Tongue (tissue), 3 donors: ENCODE results near the gene TRNAU1AP. TPM values are rescaled to one million over a fixed set of nuclear protein-coding genes. Genes with fewer than 3 reads are reported as not detected.

Experiments used
- DNase-seq: peaks from one replicate; pipeline ENCODE4 v3.0.0-alpha.2; 2015
- small RNA-seq: library from RNA; depleted of rRNA; stranded (forward); fragments of <200 nt; gene quantifications from one replicate; pipeline ENCODE3, GENCODE V24; 2014; ENCODE audit warnings: low replicate concordance
- total RNA-seq: library from RNA; depleted of rRNA; stranded (reverse); fragments of >200 nt; gene quantifications from one replicate; pipeline ENCODE4 v1.2.3, GENCODE V29; 2014

Gene TRNAU1AP
- total RNA-seq, 1 donor from 2014 or later = 21.7 TPM

- no peak for DNase-seq
Observed at GRCh38 chr1:28613175-28613574, 60.3 kb downstream of the TRNAU1AP start.

Small RNAs within 50 kb of the gene (small RNA-seq; reads per million reads assigned to genes)
- not detected for gene SNORA16A
- gene SNORA44 = not detected
- gene SNORA61 = not detected
- gene SNORA73A = not detected
- gene SNORA73B = 6.3 reads per million, percentile 93 among the genes with 10 or more reads in this experiment
- gene SNORD99 = 5,152 reads per million, percentile 100 among the genes with 10 or more reads in this experiment

Other genes starting within 250 kb of the TRNAU1AP start
- gene MED18, start 224.0 kb upstream of the TRNAU1AP start, total RNA-seq = 15.6 TPM
- gene PHACTR4, start 183.3 kb upstream of the TRNAU1AP start, total RNA-seq = 15.1 TPM
- 18.8 TPM for gene RCC1, start 47.0 kb upstream of the TRNAU1AP start, total RNA-seq
- gene RAB42, start 39.2 kb downstream of the TRNAU1AP start, total RNA-seq = 14.2 TPM
- gene TAF12, start 90.0 kb downstream of the TRNAU1AP start, total RNA-seq = 30.3 TPM
- not detected for gene RNU11, start 95.5 kb downstream of the TRNAU1AP start, total RNA-seq
- 10.6 TPM for gene GMEB1, start 115.7 kb downstream of the TRNAU1AP start, total RNA-seq
- 54.1 TPM for gene YTHDF2, start 183.9 kb downstream of the TRNAU1AP start, total RNA-seq